Testis (tissue), 3 donors: Measurements from ENCODE around the gene PAX8. TPM values are rescaled to one million over a fixed set of nuclear protein-coding genes. Genes with fewer than 3 reads are reported as not detected.
"Not testable (repeated sequence)": the region's sequence is repeated elsewhere in the genome, so short reads cannot be mapped to it uniquely, and the experiment has no call there.

Experiments
- DNase-seq: peaks from one replicate; pipeline ENCODE4 v3.0.0-alpha.2; 2019
- H3K27ac ChIP-seq, 2 donors: fragments of 200-600 bp; sonication (generic); one replicate each; pipeline ENCODE4 v1.5.1; 2019
- H3K27me3 ChIP-seq: fragments of 200-600 bp; sonication (generic); one replicate; pipeline ENCODE4 v1.5.1; 2019
- H3K36me3 ChIP-seq: fragments of 200-600 bp; sonication (generic); one replicate; pipeline ENCODE4 v1.5.1; 2017; ENCODE audit warnings: low read depth; ENCODE audit errors: missing control alignments
- H3K4me1 ChIP-seq: fragments of 200-600 bp; sonication (generic); one replicate; pipeline ENCODE4 v1.5.1; 2019
- H3K4me3 ChIP-seq, 2 donors: fragments of 200-600 bp; sonication (generic); one replicate each; pipeline ENCODE4 v1.5.1; 2017 to 2019
- H3K9me3 ChIP-seq: fragments of 200-600 bp; sonication (generic); one replicate; pipeline ENCODE4 v1.5.1; 2017
- CTCF ChIP-seq, 3 experiments: fragments of 450-650 bp in 2 of 3; fragments of 200-600 bp in 1 of 3; sonication (generic) in 1 of 3; IDR thresholded peaks; one replicate each; pipeline ENCODE4 v1.5.1; 2016 to 2019; ENCODE audit warnings: antibody characterized with exemption in 3 of 3, mild to moderate bottlenecking in 2 of 3, moderate library complexity in 1 of 3
- POLR2A ChIP-seq: fragments of 450-650 bp; IDR thresholded peaks from one replicate; pipeline ENCODE4 v1.6.1; 2017; ENCODE audit warnings: antibody characterized with exemption, mild to moderate bottlenecking, moderate library complexity
- WGBS, 2 donors: methylation state at CpG; one replicate each; pipeline ENCODE4 v1.1.5; 2018; 5-methylcytosine and 5-hydroxymethylcytosine counted together
- intact Hi-C: fragments of 100-400 bp; cut with DNase I; formaldehyde crosslinking; loops from one replicate; pipeline ENCODE4 v1.15.1; 2023; ENCODE audit warnings: low total_unique reads
- polyA plus RNA-seq: library from polyadenylated mRNA; stranded (reverse); fragments of 350-450 nt; fragmentation: Illumina TruSeq; extraction: RNeasy Lipid Tissue Mini Kit (QIAGEN cat#74804); gene quantifications from one replicate; pipeline ENCODE4 v1.2.3, GENCODE V29; 2014; ENCODE audit warnings: low read depth, low replicate concordance; ENCODE audit not compliant: insufficient read depth
- total RNA-seq, 2 donors: library from RNA; depleted of rRNA; stranded (reverse); fragments of >200 nt; gene quantifications; one replicate each; pipeline ENCODE4 v1.2.3, GENCODE V29; 2016

The PAX8 gene
- total and polyA plus RNA-seq, 3 donors from 2014 or later, result 4.7 to 22.3 (median 5.4) TPM

- intact Hi-C loops, result loop anchor here (10.0 kb wide), 1 partner anchor 124 kb away; no protein-coding TSS in a partner anchor
- peak; percentile 88 for DNase-seq
- Histone ChIP-seq H3K9me3 (no peaks in the 10 kb centered on the region), H3K4me1 (peaks cover 11% of the 10 kb centered on the region), H3K4me3 (no peak overlapping the region), H3K27me3 (no peaks in the 10 kb centered on the region), H3K27ac (peak overlapping the region in 1 of 2 donors; percentile 30), H3K36me3 (no peaks in the 10 kb centered on the region)
- TF ChIP-seq CTCF (IDR thresholded peaks at IDR 0.05) (no peak), POLR2A (no peak)
- WGBS, 2 donors, result 47 to 57% methylated on average over 7 to 15 of the region's 15 CpGs
Observed at GRCh38 chr2:113240150-113240914, 38.4 kb downstream of the PAX8 start.

GRCh38 chr2:113238871-113239839 lies 39.6 kb downstream of the PAX8 start:
- no peak for DNase-seq
- Histone ChIP-seq H3K4me1 (peaks cover 11% of the 10 kb centered on the region), H3K9me3 (no peaks in the 10 kb centered on the region), H3K36me3 (no peaks in the 10 kb centered on the region), H3K27ac (peak overlapping the region in 1 of 2 donors; percentile 22), H3K4me3 (no peak overlapping the region), H3K27me3 (no peaks in the 10 kb centered on the region)
- intact Hi-C loops, result no loop called here
- WGBS, 2 donors, result 90 to 93% methylated on average over 9 of the region's 9 CpGs
- TF ChIP-seq CTCF (IDR thresholded peaks at IDR 0.05), result no peak
- TF ChIP-seq POLR2A, result no peak

GRCh38 chr2:113237604-113238160 lies 41.0 kb downstream of the PAX8 start:
- Histone ChIP-seq H3K9me3 (no peaks in the 10 kb centered on the region), H3K36me3 (no peaks in the 10 kb centered on the region), H3K4me1 (peaks cover 15% of the 10 kb centered on the region), H3K27ac (no peak overlapping the region), H3K27me3 (no peaks in the 10 kb centered on the region), H3K4me3 (no peak overlapping the region)
- 83 to 86% methylated on average over 9 of the region's 9 CpGs for WGBS, 2 donors
- TF ChIP-seq POLR2A, result no peak
- no peak for TF ChIP-seq CTCF (IDR thresholded peaks at IDR 0.05)
- intact Hi-C loops, result no loop called here
- no peak for DNase-seq

DNA sequence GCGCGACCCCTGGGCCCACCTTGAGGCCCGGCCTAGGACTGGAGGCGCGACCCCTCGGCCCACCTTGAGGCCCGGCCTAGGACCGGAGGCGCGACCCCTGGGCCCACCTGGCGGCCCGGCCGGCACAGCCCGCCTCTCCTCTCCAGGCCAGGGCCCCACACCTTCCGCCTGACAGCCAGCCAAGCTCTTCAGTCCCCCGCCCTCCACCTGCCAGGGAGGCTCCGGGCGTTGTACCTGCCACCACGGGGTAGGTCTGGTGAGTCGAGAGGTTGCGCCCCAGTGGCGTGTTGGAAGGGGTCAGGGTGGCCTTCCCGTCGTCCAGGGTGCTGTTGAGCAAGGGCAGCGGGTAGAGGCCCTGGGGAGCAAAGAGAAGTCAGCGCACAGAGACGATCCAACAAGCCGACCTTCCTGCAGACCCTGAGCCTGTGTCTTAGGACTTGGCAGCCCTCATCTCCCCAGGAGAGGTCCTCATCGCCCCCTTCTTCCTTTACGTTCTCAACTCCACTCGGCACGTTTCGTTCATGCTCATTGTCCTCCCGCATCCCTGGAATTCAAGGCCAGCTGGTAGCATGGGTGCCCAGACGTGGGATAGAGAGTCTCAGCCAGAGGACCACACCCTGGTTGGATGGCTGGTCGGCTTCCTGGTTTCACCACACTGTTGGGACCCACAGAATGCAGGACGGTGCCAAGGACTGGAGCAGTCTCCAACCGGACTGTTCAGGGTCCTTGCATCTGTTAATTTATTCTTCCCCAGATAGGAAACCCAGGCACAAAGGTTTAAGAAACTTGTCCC lies 42.2 kb downstream of the PAX8 start:
- WGBS, 2 donors, result 54 to 68% methylated on average over 17 to 28 of the region's 38 CpGs
- Histone ChIP-seq H3K36me3 (no peaks in the 10 kb centered on the region), H3K27me3 (no peaks in the 10 kb centered on the region), H3K27ac (peak overlapping the region in 1 of 2 donors; percentile 81), H3K4me3 (peak overlapping the region in 1 of 2 donors; percentile 68), H3K4me1 (peaks cover 15% of the 10 kb centered on the region), H3K9me3 (no peaks in the 10 kb centered on the region)
- intact Hi-C loops, result no loop called here
- DNase-seq, result no peak
- TF ChIP-seq POLR2A (no peak), CTCF (IDR thresholded peaks at IDR 0.05) (no peak)

- intact Hi-C loops, H3K9me3 ChIP-seq, H3K27me3 ChIP-seq, H3K36me3 ChIP-seq: not testable (repeated sequence)
- H3K4me1 ChIP-seq, result peaks cover 11% of the 10 kb centered on the region
- WGBS, 2 donors, result 39 to 65% methylated on average over 22 to 61 of the region's 74 CpGs
- H3K4me3 ChIP-seq, result peak overlapping the region; percentile 56 to 68
- peak overlapping the region; percentile 57 to 81 for H3K27ac ChIP-seq
- DNase-seq, result peak; percentile 78
Observed at GRCh38 chr2:113235347-113236226, 43.1 kb downstream of the PAX8 start.
